ENCODE measurements around the gene ANKRD44. TPM values are rescaled to one million over a fixed set of nuclear protein-coding genes. Genes with fewer than 3 reads are reported as not detected.

Gene ANKRD44
- total RNA-seq, 1 experiment from 2014 or later, result 2.4 TPM

- DNase-seq (no peak), ATAC-seq (no peak)
- Histone ChIP-seq H3K27me3 (ENCODE audit: low read length) (no peaks in the 10 kb centered on the region), H3K4me3 (ENCODE audit: low read length) (no peak overlapping the region), H3K36me3 (ENCODE audit: low read depth, low read length) (no peaks in the 10 kb centered on the region), H3K27ac (ENCODE audit: low read length) (no peak overlapping the region), H3K9me2 (replicated peaks; ENCODE audit: low read length) (no peaks in the 10 kb centered on the region), H3K4me1 (ENCODE audit: insufficient read depth, low read length) (no peaks in the 10 kb centered on the region), H3K9ac (ENCODE audit: low read length) (no peak overlapping the region), H2AFZ (ENCODE audit: low read length) (no peak overlapping the region), H3K9me3 (ENCODE audit: low read length) (no peaks in the 10 kb centered on the region), H3K79me2 (ENCODE audit: low read length) (no peaks in the 10 kb centered on the region), H3K4me2 (ENCODE audit: low read length) (no peak overlapping the region), H3F3A (ENCODE audit: low read length, unreplicated experiment) (no peaks in the 10 kb centered on the region), H4K20me1 (ENCODE audit: low read length) (no peaks in the 10 kb centered on the region)
- ChIA-PET CTCF (no interaction called here), POLR2A (ENCODE audit: unreplicated experiment) (no interaction called here)
- TF ChIP-seq EZH2 (IDR thresholded peaks at IDR 0.05; ENCODE audit: low read length, unreplicated experiment), result no peak
- TF ChIP-seq EZH2phosphoT487 (IDR thresholded peaks at IDR 0.05; ENCODE audit: borderline replicate concordance, low read length), result no peak
- no peak for TF ChIP-seq CTCF (conservative IDR thresholded peaks at IDR 0.05; ENCODE audit: low read depth, low read length)
- no TSS peak for BruUV-seq (replicated peaks)
- intact Hi-C loops (cut with micrococcal nuclease), result no loop called here
These were observed 40.0 kb downstream of the ANKRD44 start for GRCh38 chr2:197270601-197271000.

GRCh38 chr2:197269815-197270214 lies 40.8 kb downstream of the ANKRD44 start:
- H3K4me3 ChIP-seq (ENCODE audit: low read length), result no peak overlapping the region
- H3K9ac ChIP-seq (ENCODE audit: low read length), result no peak overlapping the region
- no peaks in the 10 kb centered on the region for H3K9me2 ChIP-seq (replicated peaks; ENCODE audit: low read length)
- H3K4me2 ChIP-seq (ENCODE audit: low read length), result no peak overlapping the region
- no peaks in the 10 kb centered on the region for H3K4me1 ChIP-seq (ENCODE audit: insufficient read depth, low read length)
- ChIA-PET CTCF (no interaction called here), POLR2A (ENCODE audit: unreplicated experiment) (no interaction called here)
- H3K79me2 ChIP-seq (ENCODE audit: low read length), result no peaks in the 10 kb centered on the region
- H3K27me3 ChIP-seq (ENCODE audit: low read length), result no peaks in the 10 kb centered on the region
- intact Hi-C loops (cut with micrococcal nuclease), result no loop called here
- no peaks in the 10 kb centered on the region for H3K36me3 ChIP-seq (ENCODE audit: low read depth, low read length)
- TF ChIP-seq CTCF (conservative IDR thresholded peaks at IDR 0.05; ENCODE audit: low read depth, low read length) (no peak), EZH2phosphoT487 (IDR thresholded peaks at IDR 0.05; ENCODE audit: borderline replicate concordance, low read length) (no peak)
- DNase-seq (no peak), ATAC-seq (no peak)
- no peaks in the 10 kb centered on the region for H3K9me3 ChIP-seq (ENCODE audit: low read length)
- no peak overlapping the region for H2AFZ ChIP-seq (ENCODE audit: low read length)
- H4K20me1 ChIP-seq (ENCODE audit: low read length), result no peaks in the 10 kb centered on the region
- H3K27ac ChIP-seq (ENCODE audit: low read length), result no peak overlapping the region
- no peaks in the 10 kb centered on the region for H3F3A ChIP-seq (ENCODE audit: low read length, unreplicated experiment)
- BruUV-seq (replicated peaks), result no TSS peak

GRCh38 chr2:197268786-197269584 lies 41.6 kb downstream of the ANKRD44 start:
- Histone ChIP-seq H3K79me2 (ENCODE audit: low read length) (no peaks in the 10 kb centered on the region), H3K4me2 (ENCODE audit: low read length) (no peak overlapping the region), H3K9me2 (replicated peaks; ENCODE audit: low read length) (no peaks in the 10 kb centered on the region), H4K20me1 (ENCODE audit: low read length) (no peaks in the 10 kb centered on the region), H3F3A (ENCODE audit: low read length, unreplicated experiment) (no peaks in the 10 kb centered on the region), H2AFZ (ENCODE audit: low read length) (no peak overlapping the region), H3K4me3 (ENCODE audit: low read length) (no peak overlapping the region), H3K27me3 (ENCODE audit: low read length) (no peaks in the 10 kb centered on the region), H3K4me1 (ENCODE audit: insufficient read depth, low read length) (no peaks in the 10 kb centered on the region), H3K27ac (ENCODE audit: low read length) (no peak overlapping the region), H3K9ac (ENCODE audit: low read length) (no peak overlapping the region), H3K9me3 (ENCODE audit: low read length) (no peaks in the 10 kb centered on the region), H3K36me3 (ENCODE audit: low read depth, low read length) (no peaks in the 10 kb centered on the region)
- POLR2A ChIA-PET (ENCODE audit: unreplicated experiment), result no interaction called here
- intact Hi-C loops (cut with micrococcal nuclease), result no loop called here
- TF ChIP-seq EZH2phosphoT487 (IDR thresholded peaks at IDR 0.05; ENCODE audit: borderline replicate concordance, low read length) (no peak), CTCF (conservative IDR thresholded peaks at IDR 0.05; ENCODE audit: low read depth, low read length) (no peak), EZH2 (IDR thresholded peaks at IDR 0.05; ENCODE audit: low read length, unreplicated experiment) (no peak)
- DNase-seq, result no peak
- CTCF ChIA-PET, result no interaction called here
- BruUV-seq (replicated peaks), result no TSS peak
- ATAC-seq, result no peak

Data from PC-3 (cell line).